ENCODE measurements around the gene ZNF607.
"Not testable (repeated sequence)": the region's sequence is repeated elsewhere in the genome, so short reads cannot be mapped to it uniquely, and the experiment has no call there.

ZNF607 gene

GRCh38 chr19:37719111-37719926 is at the start of gene ZNF607:
TSS of gene ZNF607 (minus strand) at chr19:37719761. CDS start at chr19:37711618, 8,143 bp downstream.
- Mint-ChIP-seq H3K9me3 (no peaks in the 10 kb centered on the region), H3K27me3 (no peaks in the 10 kb centered on the region), H3K27ac (ENCODE audit: low read depth) (peak within 1 kb of the TSS; percentile 94), H3K4me3 (peak within 1 kb of the TSS; percentile 94), H3K36me3 (ENCODE audit: insufficient read depth) (peaks cover 20% of the 10 kb centered on the region), H3K4me1 (peaks cover 15% of the 10 kb centered on the region)
- peak; percentile 84 for ATAC-seq (replicated peaks; ENCODE audit: extremely low read depth, poor library complexity, severe bottlenecking)
- peak; percentile 69 to 71 for DNase-seq (ENCODE audit: low spot score in 2 of 2)

- Mint-ChIP-seq H3K4me1 (peaks cover 5% of the 10 kb centered on the region), H3K36me3 (ENCODE audit: insufficient read depth) (peaks cover 19% of the 10 kb centered on the region), H3K9me3 (no peaks in the 10 kb centered on the region), H3K27me3 (no peaks in the 10 kb centered on the region), H3K27ac (ENCODE audit: low read depth) (no peak overlapping the region), H3K4me3 (no peak overlapping the region)
- no peak for ATAC-seq (replicated peaks; ENCODE audit: extremely low read depth, poor library complexity, severe bottlenecking)
- no peak for DNase-seq (ENCODE audit: low spot score in 2 of 2)
These were observed 43.9 kb upstream of the ZNF607 start for GRCh38 chr19:37763488-37763887.

GRCh38 chr19:37757683-37758082 is 38.1 kb upstream of the ZNF607 start:
- H3K9me3 Mint-ChIP-seq; ATAC-seq (replicated peaks; ENCODE audit: extremely low read depth, poor library complexity, severe bottlenecking); H3K4me3 Mint-ChIP-seq; DNase-seq (ENCODE audit: low spot score in 2 of 2); H3K4me1 Mint-ChIP-seq; H3K27me3 Mint-ChIP-seq; H3K27ac Mint-ChIP-seq (ENCODE audit: low read depth); H3K36me3 Mint-ChIP-seq (ENCODE audit: insufficient read depth): not testable (repeated sequence)

GRCh38 chr19:37738371-37738770 is 18.8 kb upstream of the ZNF607 start:
- H3K27ac Mint-ChIP-seq (ENCODE audit: low read depth), result no peak overlapping the region
- peaks cover 11% of the 10 kb centered on the region for H3K36me3 Mint-ChIP-seq (ENCODE audit: insufficient read depth)
- no peak for DNase-seq (ENCODE audit: low spot score in 2 of 2)
- no peaks in the 10 kb centered on the region for H3K4me1 Mint-ChIP-seq
- no peak for ATAC-seq (replicated peaks; ENCODE audit: extremely low read depth, poor library complexity, severe bottlenecking)
- H3K27me3 Mint-ChIP-seq, result no peaks in the 10 kb centered on the region
- peaks cover 32% of the 10 kb centered on the region for H3K9me3 Mint-ChIP-seq
- H3K4me3 Mint-ChIP-seq, result no peak overlapping the region

GRCh38 chr19:37725181-37725580 is 5.6 kb upstream of the ZNF607 start:
- Mint-ChIP-seq H3K36me3 (ENCODE audit: insufficient read depth) (peaks cover 3% of the 10 kb centered on the region), H3K9me3 (peaks cover 5% of the 10 kb centered on the region), H3K4me1 (no peaks in the 10 kb centered on the region), H3K27ac (ENCODE audit: low read depth) (no peak overlapping the region), H3K4me3 (no peak overlapping the region), H3K27me3 (no peaks in the 10 kb centered on the region)
- no peak for ATAC-seq (replicated peaks; ENCODE audit: extremely low read depth, poor library complexity, severe bottlenecking)
- DNase-seq (ENCODE audit: low spot score in 2 of 2), result no peak

GRCh38 chr19:37719927-37720265 is 335 bp upstream of the ZNF607 start:
- no peaks in the 10 kb centered on the region for H3K9me3 Mint-ChIP-seq
- H3K36me3 Mint-ChIP-seq (ENCODE audit: insufficient read depth), result peaks cover 15% of the 10 kb centered on the region
- peak overlapping the region; percentile 94 for H3K27ac Mint-ChIP-seq (ENCODE audit: low read depth)
- H3K27me3 Mint-ChIP-seq, result no peaks in the 10 kb centered on the region
- ATAC-seq (replicated peaks; ENCODE audit: extremely low read depth, poor library complexity, severe bottlenecking) (no peak), DNase-seq (ENCODE audit: low spot score in 2 of 2) (no peak)
- H3K4me3 Mint-ChIP-seq, result peak overlapping the region; percentile 94
- peaks cover 15% of the 10 kb centered on the region for H3K4me1 Mint-ChIP-seq

- DNase-seq (ENCODE audit: low spot score in 2 of 2), result no peak
- no peaks in the 10 kb centered on the region for H3K27me3 Mint-ChIP-seq
- H3K9me3 Mint-ChIP-seq, result no peaks in the 10 kb centered on the region
- peaks cover 22% of the 10 kb centered on the region for H3K36me3 Mint-ChIP-seq (ENCODE audit: insufficient read depth)
- ATAC-seq (replicated peaks; ENCODE audit: extremely low read depth, poor library complexity, severe bottlenecking), result no peak
- H3K4me3 Mint-ChIP-seq, result peak overlapping the region; percentile 94
- H3K4me1 Mint-ChIP-seq, result peaks cover 15% of the 10 kb centered on the region
- peak overlapping the region; percentile 94 for H3K27ac Mint-ChIP-seq (ENCODE audit: low read depth)
These were observed 1.3 kb downstream of the ZNF607 start for GRCh38 chr19:37718304-37718703.

- H3K27me3 Mint-ChIP-seq, result no peaks in the 10 kb centered on the region
- no peak overlapping the region for H3K4me3 Mint-ChIP-seq
- ATAC-seq (replicated peaks; ENCODE audit: extremely low read depth, poor library complexity, severe bottlenecking) (no peak), DNase-seq (ENCODE audit: low spot score in 2 of 2) (no peak)
- peaks cover 19% of the 10 kb centered on the region for H3K4me1 Mint-ChIP-seq
- H3K36me3 Mint-ChIP-seq (ENCODE audit: insufficient read depth), result peaks cover 22% of the 10 kb centered on the region
- peaks cover 4% of the 10 kb centered on the region for H3K9me3 Mint-ChIP-seq
- H3K27ac Mint-ChIP-seq (ENCODE audit: low read depth), result no peak overlapping the region
These were observed 3.4 kb downstream of the ZNF607 start for GRCh38 chr19:37716140-37716539.

GRCh38 chr19:37706052-37706605 is 13.4 kb downstream of the ZNF607 start:
- Mint-ChIP-seq H3K27me3 (no peaks in the 10 kb centered on the region), H3K9me3 (peaks cover 12% of the 10 kb centered on the region), H3K27ac (ENCODE audit: low read depth) (peak overlapping the region; percentile 41), H3K4me1 (peaks cover 1% of the 10 kb centered on the region), H3K4me3 (no peak overlapping the region), H3K36me3 (ENCODE audit: insufficient read depth) (peaks cover 20% of the 10 kb centered on the region)
- ATAC-seq (replicated peaks; ENCODE audit: extremely low read depth, poor library complexity, severe bottlenecking), result no peak
- no peak for DNase-seq (ENCODE audit: low spot score in 2 of 2)

GRCh38 chr19:37699057-37699456 is 20.5 kb downstream of the ZNF607 start:
- no peaks in the 10 kb centered on the region for H3K27me3 Mint-ChIP-seq
- peak overlapping the region; percentile 3 for H3K27ac Mint-ChIP-seq (ENCODE audit: low read depth)
- peaks cover 40% of the 10 kb centered on the region for H3K9me3 Mint-ChIP-seq
- no peak for DNase-seq (ENCODE audit: low spot score in 2 of 2)
- H3K36me3 Mint-ChIP-seq (ENCODE audit: insufficient read depth), result peaks cover 7% of the 10 kb centered on the region
- ATAC-seq (replicated peaks; ENCODE audit: extremely low read depth, poor library complexity, severe bottlenecking), result no peak
- H3K4me3 Mint-ChIP-seq, result no peak overlapping the region
- no peaks in the 10 kb centered on the region for H3K4me1 Mint-ChIP-seq

- Mint-ChIP-seq H3K27me3 (no peaks in the 10 kb centered on the region), H3K4me3 (no peak overlapping the region), H3K36me3 (ENCODE audit: insufficient read depth) (peaks cover 8% of the 10 kb centered on the region), H3K27ac (ENCODE audit: low read depth) (no peak overlapping the region), H3K4me1 (no peaks in the 10 kb centered on the region), H3K9me3 (peaks cover 40% of the 10 kb centered on the region)
- no peak for ATAC-seq (replicated peaks; ENCODE audit: extremely low read depth, poor library complexity, severe bottlenecking)
- DNase-seq (ENCODE audit: low spot score in 2 of 2), result no peak
These were observed 21.3 kb downstream of the ZNF607 start for GRCh38 chr19:37698216-37698615.

- H3K27me3 Mint-ChIP-seq, result no peaks in the 10 kb centered on the region
- DNase-seq (ENCODE audit: low spot score in 2 of 2), result no peak
- ATAC-seq (replicated peaks; ENCODE audit: extremely low read depth, poor library complexity, severe bottlenecking), result no peak
- no peak overlapping the region for H3K4me3 Mint-ChIP-seq
- peaks cover 30% of the 10 kb centered on the region for H3K9me3 Mint-ChIP-seq
- no peak overlapping the region for H3K27ac Mint-ChIP-seq (ENCODE audit: low read depth)
- H3K36me3 Mint-ChIP-seq (ENCODE audit: insufficient read depth), result peaks cover 7% of the 10 kb centered on the region
- H3K4me1 Mint-ChIP-seq, result peaks cover 7% of the 10 kb centered on the region
These were observed 24.2 kb downstream of the ZNF607 start for GRCh38 chr19:37695144-37695899.

Measured in central memory CD8-positive, alpha-beta T cell (primary cell).